Inflammatory macrophage treated with lipopolysaccharide for 1 hour (primary cell): ENCODE data around the gene RANBP17.

Source experiments
- DNase-seq, 2 donors: peaks; one replicate each; pipeline ENCODE4 v3.0.0-alpha.2; 2020 to 2022

Gene RANBP17

GRCh38 chr5:171102877-171103610 lies 241.2 kb downstream of the RANBP17 start:
- no peak for DNase-seq

GRCh38 chr5:171107669-171108068 lies 245.9 kb downstream of the RANBP17 start:
- DNase-seq = no peak

- DNase-seq = no peak
Observed at GRCh38 chr5:171115519-171115918, 253.7 kb downstream of the RANBP17 start.

- no peak for DNase-seq
Observed at GRCh38 chr5:171116719-171117118, 254.9 kb downstream of the RANBP17 start.

GRCh38 chr5:171120986-171121622 lies 259.3 kb downstream of the RANBP17 start:
- no peak for DNase-seq

GRCh38 chr5:171121638-171122037 lies 259.8 kb downstream of the RANBP17 start:
- no peak for DNase-seq

- no peak for DNase-seq
Observed at GRCh38 chr5:171122372-171122771, 260.6 kb downstream of the RANBP17 start.

GRCh38 chr5:171123417-171123816 lies 261.6 kb downstream of the RANBP17 start:
- DNase-seq = no peak

GRCh38 chr5:171127314-171127713 lies 265.5 kb downstream of the RANBP17 start:
- DNase-seq = no peak

GRCh38 chr5:171128136-171128535 lies 266.3 kb downstream of the RANBP17 start:
- DNase-seq = no peak

- no peak for DNase-seq
Observed at GRCh38 chr5:171129308-171129707, 267.5 kb downstream of the RANBP17 start.

- DNase-seq = no peak
Observed at GRCh38 chr5:171131497-171131896, 269.7 kb downstream of the RANBP17 start.

GRCh38 chr5:171137768-171138525 lies 276.1 kb downstream of the RANBP17 start:
- no peak for DNase-seq

GRCh38 chr5:171139227-171139626 lies 277.4 kb downstream of the RANBP17 start:
- no peak for DNase-seq

- DNase-seq = no peak
Observed at GRCh38 chr5:171142617-171143016, 280.8 kb downstream of the RANBP17 start.

- DNase-seq = no peak
Observed at GRCh38 chr5:171143171-171143570, 281.4 kb downstream of the RANBP17 start.

- no peak for DNase-seq
Observed at GRCh38 chr5:171143926-171144325, 282.1 kb downstream of the RANBP17 start.

GRCh38 chr5:171149333-171149732 lies 287.5 kb downstream of the RANBP17 start:
- DNase-seq = no peak

GRCh38 chr5:171149772-171150171 lies 288.0 kb downstream of the RANBP17 start:
- no peak for DNase-seq

GRCh38 chr5:171152382-171152781 lies 290.6 kb downstream of the RANBP17 start:
- DNase-seq = peak; percentile 17

- DNase-seq = no peak
Observed at GRCh38 chr5:171155621-171156020, 293.8 kb downstream of the RANBP17 start.

- peak; percentile 23 to 52 for DNase-seq
Observed at GRCh38 chr5:171157276-171157675, 295.5 kb downstream of the RANBP17 start.

- no peak for DNase-seq
Observed at GRCh38 chr5:171157775-171158174, 296.0 kb downstream of the RANBP17 start.

- no peak for DNase-seq
Observed at GRCh38 chr5:171158581-171158980, 296.8 kb downstream of the RANBP17 start.
